ENCODE data around the gene CD86. TPM values are rescaled to one million over a fixed set of nuclear protein-coding genes. Genes with fewer than 3 reads are reported as not detected.

The CD86 gene
- total RNA-seq, 4 donors from 2014 or later: 0.49 to 4.2 (median 1.8) TPM

- no peaks in the 10 kb centered on the region for H3K36me3 ChIP-seq
- 30 to 41% methylated on average over 3 of the region's 3 CpGs for WGBS, 2 donors
- no peaks in the 10 kb centered on the region for H3K27me3 ChIP-seq
- no peaks in the 10 kb centered on the region for H3K4me1 ChIP-seq
- H3K4me3 ChIP-seq (replicated peaks in 1 of 3): no peak overlapping the region
- no peak for TF ChIP-seq POLR2A (IDR thresholded peaks at IDR 0.05)
- TF ChIP-seq, protein P1, sequence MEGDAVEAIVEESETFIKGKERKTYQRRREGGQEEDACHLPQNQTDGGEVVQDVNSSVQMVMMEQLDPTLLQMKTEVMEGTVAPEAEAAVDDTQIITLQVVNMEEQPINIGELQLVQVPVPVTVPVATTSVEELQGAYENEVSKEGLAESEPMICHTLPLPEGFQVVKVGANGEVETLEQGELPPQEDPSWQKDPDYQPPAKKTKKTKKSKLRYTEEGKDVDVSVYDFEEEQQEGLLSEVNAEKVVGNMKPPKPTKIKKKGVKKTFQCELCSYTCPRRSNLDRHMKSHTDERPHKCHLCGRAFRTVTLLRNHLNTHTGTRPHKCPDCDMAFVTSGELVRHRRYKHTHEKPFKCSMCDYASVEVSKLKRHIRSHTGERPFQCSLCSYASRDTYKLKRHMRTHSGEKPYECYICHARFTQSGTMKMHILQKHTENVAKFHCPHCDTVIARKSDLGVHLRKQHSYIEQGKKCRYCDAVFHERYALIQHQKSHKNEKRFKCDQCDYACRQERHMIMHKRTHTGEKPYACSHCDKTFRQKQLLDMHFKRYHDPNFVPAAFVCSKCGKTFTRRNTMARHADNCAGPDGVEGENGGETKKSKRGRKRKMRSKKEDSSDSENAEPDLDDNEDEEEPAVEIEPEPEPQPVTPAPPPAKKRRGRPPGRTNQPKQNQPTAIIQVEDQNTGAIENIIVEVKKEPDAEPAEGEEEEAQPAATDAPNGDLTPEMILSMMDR (IDR thresholded peaks at IDR 0.05): peak in 3 of 6 experiments; percentile 31 to 47 (median 43)
- no peak overlapping the region for H3K27ac ChIP-seq
- intact Hi-C loops (cut with DNase I): no loop called here
- H3K9me3 ChIP-seq: no peaks in the 10 kb centered on the region
- no peak for DNase-seq
Measured at GRCh38 chr3:122101646-122102045, 46.5 kb downstream of the CD86 start.

- Histone ChIP-seq H3K4me1 (no peaks in the 10 kb centered on the region), H3K27ac (no peak overlapping the region), H3K36me3 (no peaks in the 10 kb centered on the region), H3K4me3 (replicated peaks in 1 of 3) (no peak overlapping the region), H3K27me3 (no peaks in the 10 kb centered on the region), H3K9me3 (no peaks in the 10 kb centered on the region)
- WGBS, 2 donors: 90 to 91% methylated on average over 4 of the region's 4 CpGs
- intact Hi-C loops (cut with DNase I): no loop called here
- TF ChIP-seq, protein P1 (IDR thresholded peaks at IDR 0.05): no peak
- no peak for TF ChIP-seq POLR2A (IDR thresholded peaks at IDR 0.05)
- no peak for DNase-seq
Measured at GRCh38 chr3:122102191-122102935, 47.2 kb downstream of the CD86 start.

- no peaks in the 10 kb centered on the region for H3K27me3 ChIP-seq
- no peaks in the 10 kb centered on the region for H3K9me3 ChIP-seq
- DNase-seq: no peak
- H3K27ac ChIP-seq: no peak overlapping the region
- WGBS, 2 donors: 92 to 95% methylated on average over 2 of the region's 2 CpGs
- no peaks in the 10 kb centered on the region for H3K4me1 ChIP-seq
- intact Hi-C loops (cut with DNase I): no loop called here
- no peak overlapping the region for H3K4me3 ChIP-seq (replicated peaks in 1 of 3)
- TF ChIP-seq POLR2A (IDR thresholded peaks at IDR 0.05): no peak
- TF ChIP-seq, protein P1 (IDR thresholded peaks at IDR 0.05): no peak
- no peaks in the 10 kb centered on the region for H3K36me3 ChIP-seq
Measured at GRCh38 chr3:122103821-122104514, 48.8 kb downstream of the CD86 start.

GRCh38 chr3:122104515-122105194 lies 49.5 kb downstream of the CD86 start:
- Histone ChIP-seq H3K36me3 (no peaks in the 10 kb centered on the region), H3K4me3 (replicated peaks in 1 of 3) (no peak overlapping the region), H3K4me1 (no peaks in the 10 kb centered on the region), H3K27me3 (no peaks in the 10 kb centered on the region), H3K27ac (no peak overlapping the region), H3K9me3 (no peaks in the 10 kb centered on the region)
- no peak for TF ChIP-seq POLR2A (IDR thresholded peaks at IDR 0.05)
- TF ChIP-seq, protein P1 (IDR thresholded peaks at IDR 0.05): no peak
- intact Hi-C loops (cut with DNase I): no loop called here
- no peak for DNase-seq
- 90 to 91% methylated on average over 8 of the region's 8 CpGs for WGBS, 2 donors

All from thyroid gland (tissue), 4 donors.